ENCODE measurements around the gene THSD4.

The THSD4 gene

GRCh38 chr15:71773206-71773859 is 658.1 kb downstream of the THSD4 start:
- no peak for DNase-seq
- no peaks in the 10 kb centered on the region for H3F3A ChIP-seq (ENCODE audit: insufficient read depth, low read length)
- TF ChIP-seq CTCF (IDR thresholded peaks at IDR 0.05; ENCODE audit: low read length) (no peak), EZH2phosphoT487 (IDR thresholded peaks at IDR 0.05; ENCODE audit: low read length) (no peak), EZH2 (optimal IDR thresholded peaks at IDR 0.05; ENCODE audit: low read depth, low read length) (no peak)
- H4K20me1 ChIP-seq (ENCODE audit: insufficient read depth, low read length): no peaks in the 10 kb centered on the region
- H3K4me2 ChIP-seq (ENCODE audit: low read depth, low read length): no peak overlapping the region
- H3K27ac ChIP-seq (ENCODE audit: low read length): no peak overlapping the region
- no peaks in the 10 kb centered on the region for H3K79me2 ChIP-seq (ENCODE audit: low read length)
- H3K36me3 ChIP-seq (replicated peaks; ENCODE audit: insufficient read depth, low read length): no peaks in the 10 kb centered on the region
- H3K4me3 ChIP-seq (ENCODE audit: low read length): no peak overlapping the region
- no peaks in the 10 kb centered on the region for H3K9me3 ChIP-seq (replicated peaks; ENCODE audit: insufficient read depth, low read length)
- H3K9ac ChIP-seq (ENCODE audit: low read length): no peak overlapping the region
- no peaks in the 10 kb centered on the region for H3K4me1 ChIP-seq (ENCODE audit: low read length)
- H2AFZ ChIP-seq (ENCODE audit: low read length): no peak overlapping the region
- no peaks in the 10 kb centered on the region for H3K9me2 ChIP-seq (replicated peaks; ENCODE audit: insufficient read depth, low read length)
- no peaks in the 10 kb centered on the region for H3K27me3 ChIP-seq (replicated peaks; ENCODE audit: insufficient read depth, low read length)

- H3K4me1 ChIP-seq (ENCODE audit: low read length): no peaks in the 10 kb centered on the region
- no peak overlapping the region for H3K9ac ChIP-seq (ENCODE audit: low read length)
- H4K20me1 ChIP-seq (ENCODE audit: insufficient read depth, low read length): no peaks in the 10 kb centered on the region
- no peak overlapping the region for H3K4me2 ChIP-seq (ENCODE audit: low read depth, low read length)
- no peak overlapping the region for H3K4me3 ChIP-seq (ENCODE audit: low read length)
- no peak overlapping the region for H2AFZ ChIP-seq (ENCODE audit: low read length)
- H3K36me3 ChIP-seq (replicated peaks; ENCODE audit: insufficient read depth, low read length): no peaks in the 10 kb centered on the region
- H3F3A ChIP-seq (ENCODE audit: insufficient read depth, low read length): no peaks in the 10 kb centered on the region
- H3K27ac ChIP-seq (ENCODE audit: low read length): no peak overlapping the region
- no peaks in the 10 kb centered on the region for H3K79me2 ChIP-seq (ENCODE audit: low read length)
- no peaks in the 10 kb centered on the region for H3K27me3 ChIP-seq (replicated peaks; ENCODE audit: insufficient read depth, low read length)
- DNase-seq: no peak
- TF ChIP-seq EZH2phosphoT487 (IDR thresholded peaks at IDR 0.05; ENCODE audit: low read length) (no peak), CTCF (IDR thresholded peaks at IDR 0.05; ENCODE audit: low read length) (no peak), EZH2 (optimal IDR thresholded peaks at IDR 0.05; ENCODE audit: low read depth, low read length) (no peak)
- no peaks in the 10 kb centered on the region for H3K9me2 ChIP-seq (replicated peaks; ENCODE audit: insufficient read depth, low read length)
- H3K9me3 ChIP-seq (replicated peaks; ENCODE audit: insufficient read depth, low read length): no peaks in the 10 kb centered on the region
Measured at GRCh38 chr15:71775856-71776255, 660.6 kb downstream of the THSD4 start.

GRCh38 chr15:71776304-71776703 is 661.0 kb downstream of the THSD4 start:
- Histone ChIP-seq H3K79me2 (ENCODE audit: low read length) (no peaks in the 10 kb centered on the region), H3K4me1 (ENCODE audit: low read length) (no peaks in the 10 kb centered on the region)
- TF ChIP-seq EZH2 (optimal IDR thresholded peaks at IDR 0.05; ENCODE audit: low read depth, low read length) (no peak), CTCF (IDR thresholded peaks at IDR 0.05; ENCODE audit: low read length) (no peak), EZH2phosphoT487 (IDR thresholded peaks at IDR 0.05; ENCODE audit: low read length) (no peak)

More at GRCh38 chr15:71776304-71776703, 661.0 kb downstream of the THSD4 start:
- DNase-seq: no peak
- H3K9ac ChIP-seq (ENCODE audit: low read length): no peak overlapping the region
- H3K27ac ChIP-seq (ENCODE audit: low read length): no peak overlapping the region
- H3K4me3 ChIP-seq (ENCODE audit: low read length): no peak overlapping the region
- no peaks in the 10 kb centered on the region for H4K20me1 ChIP-seq (ENCODE audit: insufficient read depth, low read length)
- H3K9me2 ChIP-seq (replicated peaks; ENCODE audit: insufficient read depth, low read length): no peaks in the 10 kb centered on the region
- H2AFZ ChIP-seq (ENCODE audit: low read length): no peak overlapping the region
- H3K4me2 ChIP-seq (ENCODE audit: low read depth, low read length): no peak overlapping the region
- H3F3A ChIP-seq (ENCODE audit: insufficient read depth, low read length): no peaks in the 10 kb centered on the region
- H3K9me3 ChIP-seq (replicated peaks; ENCODE audit: insufficient read depth, low read length): no peaks in the 10 kb centered on the region
- no peaks in the 10 kb centered on the region for H3K27me3 ChIP-seq (replicated peaks; ENCODE audit: insufficient read depth, low read length)
- H3K36me3 ChIP-seq (replicated peaks; ENCODE audit: insufficient read depth, low read length): no peaks in the 10 kb centered on the region

Data from MM.1S (cell line).